GM15510 (cell line): ENCODE data around the gene FOXN3.

Experiments
- POLR2A ChIP-seq: IDR thresholded peaks from 3 replicates; pipeline ENCODE4 v1.6.1; 2011; ENCODE audit warnings: borderline replicate concordance; ENCODE audit not compliant: insufficient read length; ENCODE audit errors: extremely low read depth

FOXN3 gene

DNA sequence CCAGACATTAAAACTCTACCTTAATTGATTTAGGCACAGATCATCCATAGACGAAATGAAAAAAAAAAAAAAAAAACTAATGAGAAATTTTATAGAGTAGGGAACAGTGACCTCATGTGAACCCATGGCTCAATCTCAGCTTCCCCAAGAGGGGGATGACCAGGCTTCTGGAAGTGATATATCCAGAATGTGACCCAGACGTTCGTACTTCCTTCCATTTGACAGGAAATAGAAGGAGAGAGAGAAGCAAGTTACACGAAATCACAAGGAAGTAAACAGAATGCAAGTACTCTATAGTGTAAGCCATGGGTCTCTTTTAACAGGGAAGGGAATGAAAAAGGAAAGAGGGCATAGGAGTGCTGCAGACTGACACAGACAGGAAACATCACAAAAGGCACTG is 10.1 kb downstream of the FOXN3 start:
- no peak for TF ChIP-seq POLR2A

DNA sequence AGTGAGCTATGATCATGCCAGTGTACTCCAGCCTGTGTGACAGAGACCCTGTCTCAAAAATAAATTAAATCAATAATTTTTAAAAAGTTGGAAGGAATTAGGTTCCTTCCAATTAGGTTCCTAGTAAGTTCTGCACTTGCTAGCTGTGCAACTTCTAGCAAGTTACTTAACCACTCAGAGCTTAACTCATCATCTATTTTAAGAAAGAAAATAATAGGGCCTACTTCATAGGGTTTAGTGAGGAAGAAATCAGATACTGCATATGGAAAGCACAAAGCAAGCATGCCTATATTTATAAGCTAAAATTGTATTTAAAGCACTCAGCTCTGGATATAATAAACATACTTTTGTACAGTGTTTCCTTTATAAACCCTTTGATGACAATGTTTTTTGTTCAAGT is 10.7 kb downstream of the FOXN3 start:
- TF ChIP-seq POLR2A = no peak

DNA sequence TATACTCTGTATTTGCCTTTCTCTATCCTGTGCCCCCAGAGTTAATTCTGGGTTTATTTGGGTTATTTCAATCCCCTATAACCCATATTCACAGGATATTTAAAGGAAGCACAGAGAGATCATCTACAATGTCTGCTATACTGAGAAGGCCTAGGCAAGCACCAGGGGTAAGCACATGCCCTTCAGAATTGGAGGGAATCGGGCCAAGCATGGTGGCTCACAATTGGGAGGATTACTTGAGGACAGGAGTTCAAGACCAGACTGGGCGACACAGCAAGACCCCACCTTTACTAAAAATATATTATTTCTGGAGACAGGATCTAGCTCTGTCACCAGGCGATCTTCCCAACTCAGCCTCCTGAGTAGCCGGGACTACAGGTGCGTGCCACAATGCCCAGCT is 11.3 kb downstream of the FOXN3 start:
- no peak for TF ChIP-seq POLR2A

DNA sequence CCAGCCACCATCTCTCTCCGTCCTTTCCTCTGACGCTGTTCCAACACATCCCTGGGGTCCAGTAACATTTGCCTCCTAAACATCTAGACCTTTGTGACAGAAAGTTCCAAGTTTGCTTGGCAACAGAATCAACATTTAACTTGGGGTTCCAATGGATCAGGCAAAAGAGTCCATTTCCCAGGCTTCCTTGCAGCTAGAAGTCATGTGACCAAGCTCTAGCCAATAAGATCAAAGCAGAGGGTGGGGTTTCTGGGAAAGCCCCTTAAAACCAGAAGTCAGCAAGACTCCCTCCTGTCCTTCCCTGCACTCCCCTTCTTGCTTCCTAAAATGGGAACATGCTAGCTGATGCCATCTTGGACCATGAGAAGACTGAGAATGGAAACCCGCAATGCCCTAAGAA is 14.7 kb downstream of the FOXN3 start:
- no peak for TF ChIP-seq POLR2A

DNA sequence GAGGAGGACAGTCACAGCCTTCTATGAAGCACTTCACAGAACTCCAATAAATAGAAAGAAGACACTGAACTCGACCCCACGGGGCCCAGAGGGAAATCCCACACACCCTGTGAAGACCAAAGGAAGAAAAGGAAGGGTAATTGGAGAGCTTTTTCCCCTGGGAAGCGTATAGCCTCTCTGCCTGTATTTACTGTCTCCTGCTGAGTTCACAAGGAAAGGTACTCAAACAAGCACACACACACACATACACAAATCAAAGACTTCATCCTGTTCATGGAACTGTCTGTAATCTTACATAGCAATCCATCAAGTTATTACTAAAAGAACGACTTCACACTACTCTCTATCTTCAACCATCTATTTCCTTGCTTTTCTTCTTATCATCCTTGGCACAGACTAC is 15.3 kb downstream of the FOXN3 start:
- no peak for TF ChIP-seq POLR2A

DNA sequence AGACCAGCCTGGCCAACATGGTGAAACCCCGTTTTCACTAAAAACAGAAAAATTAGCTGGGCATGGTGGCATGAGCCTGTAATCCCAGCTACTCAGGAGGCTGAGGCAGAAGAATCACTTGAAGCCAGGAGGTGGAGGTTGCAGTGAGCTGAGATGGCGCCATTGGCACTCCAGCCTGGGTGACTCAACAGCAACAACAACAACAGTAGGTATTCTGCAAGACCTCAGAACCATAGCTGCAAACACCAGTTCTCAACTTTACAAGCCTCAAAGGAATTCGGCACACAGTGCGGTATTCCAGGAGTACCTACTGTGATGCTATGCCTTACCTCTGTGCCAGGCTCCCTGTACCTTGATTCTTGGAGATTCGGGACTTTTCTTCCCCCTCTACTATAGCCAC is 15.8 kb downstream of the FOXN3 start:
- TF ChIP-seq POLR2A = no peak

DNA sequence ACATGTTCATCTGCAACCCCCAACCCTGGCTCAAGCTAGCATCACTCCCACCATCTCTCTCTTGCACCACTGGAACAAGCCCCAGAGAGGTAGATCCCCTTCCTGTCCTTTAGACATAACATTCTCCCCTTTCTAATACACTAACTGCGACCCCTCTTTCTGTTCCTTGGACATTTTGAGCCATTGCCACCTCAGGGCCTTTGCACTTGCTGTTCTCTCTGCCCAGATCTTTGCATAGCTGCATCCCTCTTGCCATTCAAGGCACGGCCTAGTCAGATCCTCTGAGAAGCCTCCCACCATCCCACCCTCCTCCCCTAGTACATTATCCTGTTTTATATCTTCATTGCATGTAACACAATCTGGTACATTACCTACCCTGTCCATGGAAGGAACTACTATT is 16.5 kb downstream of the FOXN3 start:
- no peak for TF ChIP-seq POLR2A

DNA sequence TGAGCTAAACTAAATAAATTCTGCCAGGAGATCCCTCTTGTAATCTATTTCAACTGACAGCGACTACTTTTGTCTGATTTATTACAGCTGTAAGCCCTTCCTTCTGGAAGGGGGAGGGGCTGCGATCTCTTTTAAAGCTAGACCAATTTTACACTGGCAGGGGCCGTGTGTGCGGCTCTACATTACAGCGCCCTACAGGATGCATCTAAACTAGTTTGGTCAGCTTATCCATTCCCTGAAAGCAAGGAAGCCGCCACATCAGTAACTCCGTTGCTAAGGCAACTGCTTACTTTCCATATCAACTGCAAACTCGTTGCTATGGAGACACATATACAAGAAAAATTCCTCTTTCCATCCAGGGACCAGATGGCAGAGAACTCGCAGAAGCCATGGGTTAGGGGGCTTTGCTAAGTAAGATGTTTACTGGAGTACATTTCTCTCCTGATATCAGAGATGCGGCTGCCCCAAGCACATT is 17.4 kb downstream of the FOXN3 start:
- no peak for TF ChIP-seq POLR2A

DNA sequence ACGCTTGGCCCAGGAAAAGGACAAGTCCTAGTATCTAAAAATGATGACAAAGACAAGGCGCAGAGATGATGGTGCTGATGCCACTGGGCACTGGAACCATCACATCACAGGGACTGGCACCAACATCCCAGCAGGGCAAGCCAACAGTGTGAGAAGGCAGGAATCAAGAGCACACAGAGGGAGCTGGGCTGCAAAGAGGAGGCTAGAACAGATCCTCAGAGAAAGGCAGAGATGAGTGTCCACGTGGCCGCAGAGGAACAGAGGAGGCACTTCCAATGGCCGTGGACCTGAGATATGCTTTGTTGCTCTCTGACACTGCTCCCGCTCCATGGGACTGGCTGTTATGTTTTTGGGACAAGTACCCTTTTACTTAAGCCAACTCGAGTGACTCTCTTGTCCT is 17.9 kb downstream of the FOXN3 start:
- no peak for TF ChIP-seq POLR2A

DNA sequence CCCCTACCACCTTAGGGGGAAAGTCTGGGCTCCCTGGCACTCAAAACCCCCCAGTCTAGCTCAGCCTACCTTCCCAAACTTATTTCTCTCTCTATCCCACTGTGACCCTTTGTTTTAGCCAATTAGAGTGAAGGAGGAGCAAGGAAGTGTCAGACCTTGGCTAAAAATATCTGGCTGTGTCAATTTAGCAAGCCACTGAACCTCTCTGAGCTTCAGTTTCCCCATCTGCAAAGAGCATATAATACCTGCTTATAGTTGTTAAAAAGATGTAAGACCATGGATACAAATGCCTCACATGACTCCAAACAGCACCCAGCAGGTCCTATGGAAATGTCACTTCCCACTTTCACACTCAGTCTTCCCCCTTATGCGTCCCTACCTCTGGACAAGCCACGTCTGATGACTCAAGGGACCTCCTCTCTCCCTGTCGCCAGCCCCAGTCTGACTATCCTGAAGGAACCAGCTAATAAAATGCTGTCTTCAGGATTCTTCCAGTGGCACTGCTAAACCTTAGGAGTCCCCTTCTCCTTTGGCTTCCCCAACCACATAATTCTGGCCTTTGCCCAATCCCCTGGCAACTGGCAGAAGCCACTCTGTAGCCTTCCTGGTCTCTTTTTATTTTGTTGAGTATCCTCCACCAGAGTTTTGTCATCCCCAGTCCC is 19.3 kb downstream of the FOXN3 start:
- no peak for TF ChIP-seq POLR2A

DNA sequence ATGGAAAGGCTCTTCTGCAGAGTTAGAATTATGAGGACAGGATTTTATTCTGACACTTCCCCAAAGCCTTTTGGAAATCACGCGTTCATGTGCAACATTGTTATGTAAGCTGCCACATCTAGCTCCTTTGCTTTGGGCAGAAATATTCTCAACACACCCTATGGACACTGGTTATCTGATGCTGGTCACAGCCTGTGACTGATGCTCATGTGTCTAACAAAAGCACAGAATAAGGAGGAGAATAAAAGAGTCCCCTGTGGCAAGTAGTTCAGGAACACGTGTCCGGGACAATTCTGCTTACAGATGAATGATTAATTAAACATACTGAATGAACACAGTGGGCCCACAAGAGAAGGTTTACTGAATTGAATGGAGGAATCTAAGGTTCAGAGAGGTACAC is 22.1 kb downstream of the FOXN3 start:
- no peak for TF ChIP-seq POLR2A

DNA sequence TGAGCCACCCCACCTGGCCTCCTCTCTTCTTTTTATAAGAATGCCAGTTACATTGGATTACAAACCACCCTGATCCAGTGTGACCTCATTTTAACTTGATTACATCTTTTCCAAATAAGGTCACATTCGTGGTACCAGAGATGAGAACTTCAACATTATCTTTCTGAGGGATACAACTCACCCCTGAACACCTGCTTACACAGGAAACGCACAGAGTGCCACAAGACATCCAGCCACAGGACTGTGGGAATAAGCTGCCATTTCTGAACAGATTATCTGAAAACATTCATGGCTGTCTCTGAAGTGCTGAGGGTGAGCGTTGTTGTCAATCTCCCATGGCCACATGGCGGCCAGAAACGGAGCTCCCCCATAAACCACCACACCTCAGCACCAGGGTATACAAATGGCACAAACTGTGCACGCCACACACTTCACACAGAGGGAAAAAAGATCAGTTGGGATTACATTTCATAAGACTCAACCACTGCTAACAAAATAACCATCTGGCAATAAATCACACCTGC is 23.7 kb downstream of the FOXN3 start:
- no peak for TF ChIP-seq POLR2A

DNA sequence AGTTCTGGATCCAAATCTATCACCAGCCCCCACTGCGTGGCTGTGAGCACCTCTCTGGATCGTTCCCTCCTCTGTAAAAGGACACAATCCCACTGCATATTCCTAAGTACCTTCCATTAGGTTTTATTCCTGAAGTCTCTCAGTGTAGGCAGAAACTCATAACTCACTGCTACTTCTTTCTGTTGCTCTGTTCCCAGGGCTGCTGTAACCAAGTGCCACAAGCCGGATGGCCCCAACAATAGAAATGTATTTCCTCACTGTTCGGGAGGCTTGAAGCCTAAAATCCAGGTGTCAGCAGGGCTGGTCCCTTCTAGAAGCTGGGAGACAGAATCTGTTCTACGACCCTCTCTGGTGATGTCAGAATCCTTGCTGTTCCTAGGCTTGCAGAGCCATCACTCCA is 24.9 kb downstream of the FOXN3 start:
- TF ChIP-seq POLR2A = no peak

DNA sequence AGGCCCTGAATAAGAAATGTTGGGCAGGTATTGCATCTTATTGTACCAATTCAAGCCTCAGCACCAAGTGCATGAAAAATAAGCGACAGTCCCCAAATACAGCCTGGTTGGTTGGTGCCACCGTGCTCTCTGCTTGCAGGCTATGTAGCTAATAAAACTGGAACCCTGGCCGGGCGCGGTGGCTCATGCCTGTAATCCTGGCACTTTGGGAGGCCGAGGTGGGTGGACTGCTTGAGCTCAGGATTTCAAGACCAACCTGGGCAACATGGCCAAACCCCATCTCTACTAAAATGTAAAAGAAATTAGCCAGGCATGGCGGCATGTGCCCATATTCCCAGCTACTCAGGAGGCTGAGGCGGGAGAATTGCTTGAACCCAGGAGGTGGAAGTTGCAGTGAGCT is 25.5 kb downstream of the FOXN3 start:
- TF ChIP-seq POLR2A = no peak

DNA sequence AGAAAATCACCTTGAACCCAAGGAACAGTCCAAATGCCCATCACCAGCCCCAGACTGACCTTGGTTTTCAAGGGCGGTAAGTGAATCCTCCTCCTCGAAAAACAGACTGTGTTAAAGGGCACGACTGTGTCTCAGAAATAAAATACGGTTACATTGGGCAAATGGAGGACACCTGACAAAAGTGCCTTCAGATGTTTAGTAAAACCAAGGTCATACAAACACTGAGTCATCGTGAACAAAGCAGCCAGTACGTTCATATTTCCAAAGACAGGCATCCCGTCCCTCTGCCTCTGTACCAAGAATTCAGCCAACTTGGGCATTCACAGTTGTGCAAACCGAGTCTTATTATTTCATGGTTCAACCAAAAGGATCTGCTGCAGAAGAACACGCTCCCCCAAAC is 25.9 kb downstream of the FOXN3 start:
- no peak for TF ChIP-seq POLR2A

DNA sequence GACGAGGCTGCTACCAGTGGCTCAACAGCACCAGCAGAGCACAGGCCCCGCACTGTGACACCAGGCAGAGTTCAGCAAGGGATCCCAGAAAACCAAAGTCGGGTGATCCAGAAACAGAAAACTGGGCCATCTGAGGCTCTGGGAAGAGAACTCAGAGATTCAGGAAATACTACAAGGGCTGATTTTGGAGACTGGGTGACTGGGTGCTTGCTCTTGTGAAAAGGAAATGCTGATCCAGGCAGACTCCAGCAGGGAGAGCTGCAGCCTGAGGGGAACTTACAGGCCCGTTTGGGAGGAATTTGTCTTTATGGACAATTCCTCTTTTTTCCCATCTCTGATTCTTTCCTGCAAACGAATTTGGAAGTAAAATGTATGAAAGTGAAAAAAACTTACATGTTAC is 28.2 kb downstream of the FOXN3 start:
- TF ChIP-seq POLR2A = no peak
